Astrocyte (in vitro differentiated cells and primary cell): ENCODE data around the gene HSD17B4.

Experiments used
- CTCF ChIP-seq: IDR thresholded peaks from 2 replicates; pipeline ENCODE4 v1.5.1; 2011; ENCODE audit warnings: low read depth, mild to moderate bottlenecking, inconsistent platforms, low read length, moderate library complexity; ENCODE audit not compliant: insufficient read depth
- EZH2 ChIP-seq: IDR thresholded peaks from 2 replicates; pipeline ENCODE4 v1.6.1; 2012; ENCODE audit warnings: mild to moderate bottlenecking, low read length, inconsistent platforms; ENCODE audit not compliant: insufficient read depth

DNA sequence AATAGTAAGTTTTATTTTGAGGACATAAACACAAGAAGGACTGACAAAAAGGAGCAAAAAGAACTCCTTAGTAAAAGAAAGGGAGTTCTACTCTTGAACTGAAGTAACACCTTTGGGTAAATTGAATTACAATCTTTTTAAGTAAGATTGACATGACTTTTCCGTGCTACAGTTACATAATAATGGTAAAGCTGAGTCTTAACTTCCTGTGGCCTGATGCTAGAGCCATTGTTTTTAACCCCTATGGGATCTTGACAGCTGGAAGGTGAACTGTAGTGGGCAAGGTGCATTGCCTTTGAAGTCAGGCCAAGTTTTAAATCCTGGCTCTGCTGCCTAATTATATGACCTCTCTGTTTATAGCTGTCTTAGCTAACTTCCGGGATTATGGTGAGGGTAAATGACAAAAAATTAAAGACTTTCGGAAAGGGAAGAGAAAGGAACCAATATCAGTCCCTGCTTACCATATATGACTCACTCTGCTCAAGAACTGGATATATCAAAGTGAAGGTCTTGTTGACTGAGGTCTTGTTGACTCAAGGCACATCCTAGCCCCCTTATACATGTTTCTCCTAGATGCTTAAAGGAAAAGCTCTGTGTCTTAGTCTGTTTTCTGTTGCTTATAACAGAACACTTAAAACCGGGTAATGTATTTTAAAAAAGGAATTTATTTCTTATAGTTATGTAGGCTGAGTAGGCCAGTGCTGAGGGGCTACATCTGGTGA, 6.8 kb downstream of the HSD17B4 start:
- TF ChIP-seq CTCF (no peak), EZH2 (no peak)
